Keratinocyte (primary cell): ENCODE results near the gene RAET1E. TPM values are rescaled to one million over a fixed set of nuclear protein-coding genes. Genes with fewer than 3 reads are reported as not detected.
"Not testable (repeated sequence)": the region's sequence is repeated elsewhere in the genome, so short reads cannot be mapped to it uniquely, and the experiment has no call there.

Experiments
- DNase-seq: peaks from one replicate; pipeline ENCODE4 v3.0.0-alpha.2; 2011; ENCODE audit warnings: low read depth, missing footprints, low spot score
- FAIRE-seq: peaks from 2 replicates; lab custom pipeline; 2011; peaks lifted over from hg19 to GRCh38; lab: Jason Lieb, UNC
- H2AFZ ChIP-seq: 2 replicates; pipeline ENCODE4 v1.6.0; 2012; ENCODE audit warnings: low read length, control low read depth, inconsistent platforms; ENCODE audit not compliant: control insufficient read depth
- H3K27ac ChIP-seq: 2 replicates; pipeline ENCODE4 v1.5.1; 2011; ENCODE audit warnings: low read length; ENCODE audit not compliant: control insufficient read depth, insufficient read depth
- H3K27me3 ChIP-seq: 3 replicates; pipeline ENCODE4 v1.6.0; 2011; ENCODE audit warnings: low read length; ENCODE audit not compliant: control insufficient read depth, insufficient read depth; ENCODE audit errors: extremely low read depth
- H3K36me3 ChIP-seq, 2 experiments: 2 replicates in 1 of 2; 3 replicates in 1 of 2; pipeline ENCODE4 v1.5.1; 2011; ENCODE audit warnings: low read length in 2 of 2, mild to moderate bottlenecking in 1 of 2; ENCODE audit not compliant: control insufficient read depth in 2 of 2, insufficient read depth in 2 of 2; ENCODE audit errors: extremely low read depth in 1 of 2
- H3K4me1 ChIP-seq: 3 replicates; pipeline ENCODE4 v1.5.1; 2011; ENCODE audit warnings: low read length; ENCODE audit not compliant: control insufficient read depth, insufficient read depth; ENCODE audit errors: extremely low read depth
- H3K4me2 ChIP-seq: 3 replicates; pipeline ENCODE4 v1.6.0; 2011; ENCODE audit warnings: low read depth, low read length; ENCODE audit not compliant: control insufficient read depth, insufficient read depth; ENCODE audit errors: extremely low read depth
- H3K4me3 ChIP-seq, 3 experiments: fragments of 200-600 bp in 1 of 3; sonication (generic) in 1 of 3; 2 replicates in 2 of 3; 3 replicates in 1 of 3; pipeline ENCODE4 v1.5.1; 2011 to 2016; ENCODE audit warnings: low read length in 3 of 3, mild to moderate bottlenecking in 3 of 3, control low read depth in 2 of 3, inconsistent platforms in 1 of 3, low read depth in 1 of 3, mixed read lengths in 1 of 3, mixed run types in 1 of 3, moderate library complexity in 1 of 3; ENCODE audit not compliant: control insufficient read depth in 2 of 3, insufficient read depth in 2 of 3; ENCODE audit errors: extremely low read depth in 1 of 3
- H3K79me2 ChIP-seq: 2 replicates; pipeline ENCODE4 v1.6.0; 2012; ENCODE audit warnings: low read length; ENCODE audit not compliant: control insufficient read depth, insufficient read depth
- H3K9ac ChIP-seq: 3 replicates; pipeline ENCODE4 v1.6.0; 2011; ENCODE audit warnings: low read length; ENCODE audit not compliant: control insufficient read depth, insufficient read depth; ENCODE audit errors: extremely low read depth
- H3K9me1 ChIP-seq: 3 replicates; pipeline ENCODE4 v1.6.0; 2011; ENCODE audit warnings: low read length; ENCODE audit not compliant: control insufficient read depth, insufficient read depth; ENCODE audit errors: extremely low read depth
- H3K9me3 ChIP-seq: 2 replicates; pipeline ENCODE4 v1.5.1; 2012; ENCODE audit warnings: low read depth, low read length; ENCODE audit not compliant: control insufficient read depth
- H4K20me1 ChIP-seq: 3 replicates; pipeline ENCODE4 v1.6.0; 2011; ENCODE audit warnings: low read length; ENCODE audit not compliant: control insufficient read depth, insufficient read depth; ENCODE audit errors: extremely low read depth
- CTCF ChIP-seq, 3 experiments: IDR thresholded peaks in 1 of 3; conservative IDR thresholded peaks in 1 of 3; optimal IDR thresholded peaks in 1 of 3; 2 replicates in 2 of 3; 3 replicates in 1 of 3; pipeline versions ENCODE3 to v1.5.1; 2011; ENCODE audit warnings: low read length in 3 of 3, mild to moderate bottlenecking in 3 of 3, moderate library complexity in 2 of 3, control low read depth in 1 of 3, inconsistent platforms in 1 of 3; ENCODE audit not compliant: insufficient read depth in 2 of 3; ENCODE audit errors: extremely low read depth in 1 of 3
- EZH2 ChIP-seq: IDR thresholded peaks from one replicate; pipeline ENCODE4 v1.6.1; 2012; ENCODE audit warnings: inconsistent platforms, mild to moderate bottlenecking, low read length, moderate library complexity
- dilution Hi-C: fragments of 300-500 bp; cut with MboI; formaldehyde crosslinking; loops from one replicate; pipeline ENCODE4 v1.7.0; 2020; ENCODE audit warnings: low sequenced_read_pairs; ENCODE audit not compliant: extremely low pct_ligation_motif_present
- polyA plus RNA-seq, 5 experiments: library from polyadenylated mRNA; depleted of rRNA in 3 of 5; stranded (reverse) in 3 of 5; stranded (forward) in 1 of 5; unstranded in 1 of 5; fragments of >200 nt; gene quantifications; 1 replicate in 1 of 5; 2 replicates in 3 of 5; 3 replicates in 1 of 5; pipeline versions ENCODE4 v1.2.1 to v1.2.3, GENCODE V29; 2011 to 2012; ENCODE audit warnings: missing spikeins in 2 of 5, low read depth in 1 of 5, low replicate concordance in 1 of 5

Gene RAET1E
- polyA plus RNA-seq, 1 donor (not counting 4 experiments of a cell fraction or from before 2014, with no cell fraction given): 14.0 TPM

DNA sequence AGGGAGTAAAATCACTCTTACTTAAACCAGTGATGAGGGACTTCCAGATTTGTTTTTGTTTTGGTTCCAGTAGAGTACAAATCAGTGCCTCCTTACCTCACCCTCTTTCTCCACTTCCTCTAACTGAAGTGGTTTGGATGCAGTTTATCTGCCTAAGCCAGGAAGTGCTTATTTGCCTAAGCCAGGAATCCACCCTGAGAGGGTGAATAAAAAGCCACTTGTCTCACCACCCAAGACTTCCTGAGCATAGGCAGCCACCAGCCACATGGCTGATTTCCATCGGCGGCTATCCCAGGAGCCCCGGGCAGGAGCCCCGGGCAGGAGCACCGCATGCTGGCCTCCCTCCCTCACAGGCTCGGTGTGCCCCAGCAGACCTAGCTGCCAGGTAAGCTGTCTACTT lies 45.7 kb downstream of the RAET1E start:
- Histone ChIP-seq H3K27me3 (no peaks in the 10 kb centered on the region), H3K9me3 (no peaks in the 10 kb centered on the region), H3K79me2 (peaks cover 9% of the 10 kb centered on the region), H3K4me2 (peak overlapping the region; percentile 31), H3K27ac (peak overlapping the region; percentile 65), H4K20me1 (peaks cover 3% of the 10 kb centered on the region), H3K9me1 (peaks cover 3% of the 10 kb centered on the region), H3K4me1 (peaks cover 60% of the 10 kb centered on the region), H3K9ac (peak overlapping the region; percentile 46), H3K4me3 (no peak overlapping the region), H3K36me3 (peaks cover 1 to 7% of the 10 kb centered on the region in 2 experiments), H2AFZ (peak overlapping the region; percentile 45)
- dilution Hi-C loops: no loop called here
- DNase-seq: no peak
- TF ChIP-seq EZH2 (no peak), CTCF (optimal IDR thresholded peaks at IDR 0.05 in 1 of 3, IDR thresholded peaks at IDR 0.05 in 1 of 3, conservative IDR thresholded peaks at IDR 0.05 in 1 of 3; ENCODE audit: extremely low read depth in 1 of 3, insufficient read depth in 2 of 3, low read length in 3 of 3) (no peak)
- no peak for FAIRE-seq

GRCh38 chr6:149851461-149852110 lies 46.3 kb downstream of the RAET1E start:
- DNase-seq (no peak), FAIRE-seq (no peak)
- peak overlapping the region; percentile 65 for H3K27ac ChIP-seq
- H3K4me1 ChIP-seq: peaks cover 58% of the 10 kb centered on the region
- peak overlapping the region; percentile 31 for H3K4me2 ChIP-seq
- H3K9me3 ChIP-seq: no peaks in the 10 kb centered on the region
- no peak overlapping the region for H2AFZ ChIP-seq
- TF ChIP-seq EZH2 (no peak), CTCF (optimal IDR thresholded peaks at IDR 0.05 in 1 of 3, IDR thresholded peaks at IDR 0.05 in 1 of 3, conservative IDR thresholded peaks at IDR 0.05 in 1 of 3; ENCODE audit: extremely low read depth in 1 of 3, insufficient read depth in 2 of 3, low read length in 3 of 3) (no peak)
- no peak overlapping the region for H3K9ac ChIP-seq
- H3K4me3 ChIP-seq: no peak overlapping the region
- peaks cover 1 to 7% of the 10 kb centered on the region in 2 experiments for H3K36me3 ChIP-seq
- H3K27me3 ChIP-seq: no peaks in the 10 kb centered on the region
- dilution Hi-C loops: no loop called here
- H3K9me1 ChIP-seq: peaks cover 6% of the 10 kb centered on the region
- peaks cover 3% of the 10 kb centered on the region for H3K79me2 ChIP-seq
- peaks cover 6% of the 10 kb centered on the region for H4K20me1 ChIP-seq

- H3K27me3 ChIP-seq, DNase-seq, H4K20me1 ChIP-seq, dilution Hi-C loops, H3K27ac ChIP-seq, H3K9ac ChIP-seq, FAIRE-seq, H3K79me2 ChIP-seq, H2AFZ ChIP-seq, H3K9me3 ChIP-seq, H3K9me1 ChIP-seq, H3K4me2 ChIP-seq, H3K4me3 ChIP-seq: not testable (repeated sequence)
- Histone ChIP-seq H3K36me3 (peaks cover 1 to 23% of the 10 kb centered on the region in 2 experiments), H3K4me1 (peaks cover 52% of the 10 kb centered on the region)
Measured at GRCh38 chr6:149848343-149848742, 49.6 kb downstream of the RAET1E start.
